HPDE6-E6E7 (cell line): ENCODE measurements around the gene FBLL1.
"Not testable (repeated sequence)": the region's sequence is repeated elsewhere in the genome, so short reads cannot be mapped to it uniquely, and the experiment has no call there.

ENCODE experiments used
- DNase-seq: peaks from one replicate; pipeline ENCODE4 v3.0.0; 2011; ENCODE audit warnings: missing footprints; ENCODE audit errors: extremely low spot score

Gene FBLL1

DNA sequence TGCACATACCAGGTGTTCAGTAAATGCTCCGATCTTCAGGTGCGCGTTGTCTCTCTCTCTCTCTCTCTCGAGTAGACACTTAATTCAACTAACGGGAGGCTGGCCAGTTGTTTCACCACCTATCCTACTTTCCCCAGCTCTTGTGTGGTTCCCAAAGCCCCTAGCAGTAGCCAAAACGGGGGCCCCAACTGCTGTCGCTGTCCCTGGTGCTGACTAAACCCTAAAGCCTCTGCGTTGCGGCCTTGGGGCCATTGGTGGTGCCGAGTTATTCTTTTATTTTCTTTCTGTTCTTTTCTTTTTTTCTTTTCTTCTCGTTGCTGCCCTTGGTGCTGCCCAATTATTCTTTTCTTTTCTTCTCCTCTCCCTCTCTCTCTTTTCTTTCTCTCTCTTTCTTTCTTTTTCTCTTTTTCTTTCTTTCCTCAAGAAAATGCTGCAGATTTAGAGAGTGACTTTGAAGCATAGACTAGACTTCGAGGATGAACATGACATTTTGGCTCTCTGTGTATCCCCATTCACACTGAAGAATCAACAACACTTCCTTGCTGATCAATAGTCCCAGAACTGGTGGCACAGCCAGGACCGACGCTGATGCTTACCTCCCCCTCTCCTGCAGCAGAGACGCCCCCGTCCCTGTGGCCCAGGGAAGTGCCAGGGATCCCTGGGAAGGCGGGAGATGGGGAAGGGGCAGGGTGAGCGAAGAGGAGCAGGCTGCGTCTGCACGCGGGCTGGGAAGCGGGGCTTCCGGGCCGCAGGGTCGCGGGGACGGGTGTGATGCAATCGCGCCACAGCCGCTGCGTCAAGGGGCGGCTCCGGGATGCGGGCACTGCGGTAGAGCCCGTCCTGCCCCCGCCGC lies at the start of gene FBLL1:
TSS of gene FBLL1 (plus strand) at position 785 of the 853 bp plus-strand sequence. CDS start 200 bp downstream, outside the sequence.
- DNase-seq = no peak

GRCh38 chr5:168480601-168481000 lies 48.5 kb upstream of the FBLL1 start:
- no peak for DNase-seq

- DNase-seq = no peak
Measured at GRCh38 chr5:168481330-168481788, 47.7 kb upstream of the FBLL1 start.

- DNase-seq = no peak
Measured at GRCh38 chr5:168482361-168482760, 46.7 kb upstream of the FBLL1 start.

DNA sequence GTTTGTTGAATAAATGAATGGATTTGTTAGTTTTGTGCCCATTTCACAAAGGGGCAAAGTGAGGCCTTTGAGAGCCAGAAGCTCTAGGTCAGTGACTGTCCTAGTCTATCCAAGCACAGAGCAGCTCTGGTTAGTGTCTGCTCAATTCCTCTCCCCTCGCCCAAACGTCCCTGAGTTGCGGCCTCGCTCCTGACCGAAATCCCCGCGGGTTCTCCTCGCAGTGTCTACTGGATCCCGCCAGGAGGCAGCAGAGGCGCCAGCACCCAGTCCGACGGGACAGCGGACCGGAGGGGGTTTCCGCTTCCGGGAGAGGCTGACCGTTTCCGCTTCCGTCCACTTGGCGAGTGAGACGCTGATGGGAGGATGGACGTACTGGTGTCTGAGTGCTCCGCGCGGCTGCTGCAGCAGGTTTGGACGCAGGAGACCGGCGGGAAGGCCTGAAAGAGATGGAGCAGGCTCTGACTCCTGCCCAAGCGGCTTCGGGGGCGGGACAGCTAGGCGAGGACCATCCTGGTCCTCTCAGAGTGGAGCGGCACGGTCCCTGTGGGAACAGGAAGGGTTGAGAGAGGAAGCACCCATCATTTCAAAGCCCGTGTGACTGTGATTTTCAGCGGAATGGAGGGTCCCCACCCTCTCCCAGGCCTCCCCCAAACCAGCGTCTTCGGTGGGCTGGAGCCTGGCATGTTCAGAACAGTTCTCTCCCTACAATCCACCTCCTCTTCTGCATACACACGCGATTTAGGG lies 42.8 kb upstream of the FBLL1 start, which contains the start of gene RARS1:
TSS of gene RARS1 (plus strand) at position 336 of the 744 bp plus-strand sequence. CDS start at position 364, 28 bp downstream.
- peak; percentile 95 for DNase-seq

DNA sequence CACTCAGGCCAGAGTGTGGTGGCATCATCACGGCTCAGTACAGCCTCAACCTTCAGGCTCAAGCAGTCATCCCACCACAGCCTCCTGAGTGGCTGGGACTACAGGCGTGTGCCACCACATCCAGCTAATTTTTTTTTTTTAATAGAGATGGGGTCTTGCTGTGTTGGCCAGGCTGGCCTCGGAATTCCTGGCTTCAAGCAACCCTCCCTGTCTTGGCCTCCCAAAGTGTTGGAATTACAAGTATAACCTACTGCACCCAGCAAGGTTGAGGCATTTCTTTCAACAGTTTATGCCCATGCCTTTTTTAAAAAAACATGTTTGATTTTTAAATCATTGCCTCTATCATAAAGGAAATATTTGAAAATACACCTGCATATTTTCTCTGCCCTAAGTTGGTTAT lies 40.0 kb upstream of the FBLL1 start:
- no peak for DNase-seq

DNA sequence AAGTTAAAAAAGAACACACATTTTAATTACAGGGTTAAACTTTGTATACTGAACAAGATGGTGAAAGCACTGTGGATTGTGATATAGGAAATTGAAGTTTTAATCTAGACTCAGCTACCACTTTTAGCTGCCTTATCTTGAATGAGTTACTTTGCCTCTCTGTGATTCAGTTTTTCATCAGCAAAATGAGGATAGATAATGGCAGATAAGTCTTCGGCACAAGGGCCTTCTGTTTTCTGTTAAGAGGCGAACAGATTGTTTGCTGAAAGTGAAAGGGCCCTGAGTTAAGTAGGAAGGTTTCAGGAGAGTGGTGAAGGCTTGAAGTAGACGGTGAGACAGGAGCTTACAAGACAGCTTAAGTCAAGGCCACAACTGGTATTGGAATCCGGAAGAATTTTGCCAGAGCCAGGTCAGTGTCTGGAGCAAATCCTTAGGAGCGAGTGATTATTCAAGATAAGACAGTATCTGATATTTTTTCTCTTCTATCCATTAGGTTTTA lies 35.0 kb upstream of the FBLL1 start:
- no peak for DNase-seq

DNA sequence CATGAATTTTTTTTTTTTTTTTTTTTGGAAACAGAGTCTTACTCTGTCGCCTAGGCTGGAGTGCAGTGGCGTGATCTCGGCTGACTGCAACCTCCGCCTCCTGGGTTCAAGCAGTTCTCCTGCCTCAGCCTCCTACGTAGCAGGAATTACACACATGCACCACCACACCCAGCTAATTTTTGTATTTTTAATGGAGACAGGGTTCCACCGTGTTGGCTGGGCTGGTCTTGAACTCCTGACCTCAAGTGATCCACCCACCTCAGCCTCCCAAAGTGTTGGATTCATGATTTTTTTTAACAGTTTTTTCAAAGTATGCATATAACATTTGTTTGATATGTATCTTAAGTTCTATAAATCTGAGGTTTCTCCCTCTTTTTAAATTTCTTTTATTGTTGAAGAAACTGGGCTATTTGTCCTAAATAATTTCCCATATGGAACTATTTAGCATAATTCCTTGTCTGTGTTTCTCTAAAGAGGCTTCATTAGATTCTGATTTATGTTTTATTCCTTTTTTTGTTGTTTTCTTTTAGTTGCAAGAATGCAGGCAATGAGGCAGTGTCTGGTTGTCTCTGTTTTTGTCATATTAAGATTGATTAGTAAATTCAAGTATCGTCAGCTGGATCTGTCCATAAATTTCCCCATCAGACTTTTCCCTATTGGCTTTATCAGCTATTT lies 26.4 kb upstream of the FBLL1 start:
- no peak for DNase-seq

- DNase-seq = no peak
Measured at GRCh38 chr5:168513861-168514428, 15.2 kb upstream of the FBLL1 start.

- no peak for DNase-seq
Measured at GRCh38 chr5:168525856-168526255, 3.2 kb upstream of the FBLL1 start.

DNA sequence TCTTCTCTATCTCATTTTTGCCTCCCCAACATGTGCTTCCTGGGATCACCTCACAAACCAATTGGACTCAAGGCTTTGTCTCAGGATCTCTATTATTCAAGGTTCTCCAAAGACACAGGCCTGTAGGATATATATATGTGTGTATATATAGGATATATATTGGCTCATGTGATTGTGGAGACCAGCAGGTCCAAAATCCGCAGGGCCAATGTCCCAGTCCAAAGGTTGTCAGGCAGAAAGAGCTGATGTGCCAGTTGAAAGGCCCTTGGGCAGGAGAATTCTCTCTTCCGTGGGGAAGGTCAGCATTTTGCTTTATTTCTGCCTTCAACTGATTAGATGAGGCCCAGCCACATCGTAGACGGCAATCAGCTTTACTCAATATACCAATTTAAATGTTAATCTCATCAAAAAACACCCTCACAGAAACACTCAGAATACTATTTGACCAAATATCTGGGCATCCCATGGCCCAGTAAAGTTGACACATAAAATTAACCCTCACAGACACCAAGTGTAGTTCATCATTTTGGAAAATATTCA lies 1.3 kb upstream of the FBLL1 start:
- DNase-seq = no peak

DNA sequence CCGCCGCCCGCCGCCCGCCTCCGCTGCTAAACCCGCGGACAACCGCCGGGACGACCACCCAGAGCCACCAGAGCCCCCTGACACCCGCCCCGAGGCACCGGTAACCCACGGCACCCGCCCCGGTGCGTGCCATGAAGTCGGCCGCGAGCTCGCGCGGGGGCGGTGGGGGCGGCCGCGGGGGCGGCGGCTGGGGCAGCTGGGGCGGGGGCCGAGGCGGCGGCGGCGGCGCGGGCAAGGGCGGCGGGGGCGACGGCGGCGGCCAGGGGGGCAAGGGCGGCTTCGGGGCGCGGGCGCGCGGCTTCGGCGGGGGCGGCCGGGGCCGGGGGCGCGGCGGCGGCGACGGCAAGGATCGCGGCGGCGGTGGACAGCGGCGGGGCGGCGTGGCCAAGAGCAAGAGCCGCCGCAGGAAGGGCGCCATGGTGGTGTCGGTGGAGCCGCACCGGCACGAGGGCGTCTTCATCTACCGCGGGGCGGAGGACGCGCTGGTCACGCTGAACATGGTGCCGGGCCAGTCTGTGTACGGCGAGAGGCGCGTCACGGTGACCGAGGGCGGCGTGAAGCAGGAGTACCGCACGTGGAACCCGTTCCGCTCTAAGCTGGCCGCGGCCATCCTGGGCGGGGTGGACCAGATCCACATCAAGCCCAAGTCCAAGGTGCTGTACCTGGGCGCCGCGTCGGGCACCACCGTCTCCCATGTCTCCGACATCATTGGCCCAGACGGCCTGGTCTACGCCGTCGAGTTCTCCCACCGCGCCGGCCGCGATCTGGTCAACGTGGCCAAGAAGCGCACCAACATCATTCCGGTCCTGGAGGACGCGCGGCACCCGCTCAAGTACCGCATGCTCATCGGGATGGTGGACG lies 499 bp downstream of the FBLL1 start:
- DNase-seq = no peak

DNA sequence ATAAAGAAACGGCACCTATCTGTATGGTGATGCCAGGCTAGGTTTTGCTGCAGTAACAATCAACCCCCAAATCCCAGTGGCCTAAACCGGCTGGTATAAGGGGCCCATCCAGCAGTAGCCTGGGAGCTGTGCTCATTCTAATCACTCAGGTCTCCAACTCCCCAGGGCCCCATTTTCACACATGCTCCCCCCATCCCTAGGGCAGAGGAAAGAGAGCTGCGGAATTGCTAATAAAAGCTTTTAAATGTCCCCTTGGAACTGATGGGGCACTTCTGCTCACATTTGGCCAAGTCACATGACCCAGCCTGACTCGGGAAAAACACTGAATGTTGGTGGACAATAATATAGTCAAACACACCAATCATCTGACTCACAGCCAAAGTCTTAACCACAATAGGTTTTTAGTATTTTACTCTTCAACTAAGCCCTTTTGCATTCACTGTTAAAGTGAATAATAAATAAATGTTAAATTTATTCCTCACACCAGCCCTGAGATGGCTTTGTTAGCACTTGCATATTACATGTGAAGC lies 1.6 kb downstream of the FBLL1 start:
- no peak for DNase-seq

DNA sequence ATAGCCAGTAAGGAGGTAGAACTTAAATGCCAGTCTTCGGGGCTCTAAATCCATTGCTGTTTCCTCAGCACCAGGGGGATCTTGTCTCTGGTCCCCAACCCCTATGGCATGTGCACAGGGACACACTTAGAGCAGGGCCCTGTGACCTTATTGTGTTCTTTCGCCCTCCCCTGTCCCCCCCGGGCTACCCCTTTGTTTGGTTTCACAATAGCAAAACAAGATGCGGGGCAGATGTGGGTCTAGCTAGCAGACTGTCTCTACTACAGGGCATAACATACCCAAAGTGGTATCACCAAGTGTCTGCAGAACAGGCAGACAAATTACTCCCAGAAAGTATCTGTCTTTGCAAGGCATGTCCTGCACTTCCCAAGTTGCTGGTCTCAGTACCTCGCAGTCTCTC lies 2.1 kb downstream of the FBLL1 start:
- no peak for DNase-seq

DNA sequence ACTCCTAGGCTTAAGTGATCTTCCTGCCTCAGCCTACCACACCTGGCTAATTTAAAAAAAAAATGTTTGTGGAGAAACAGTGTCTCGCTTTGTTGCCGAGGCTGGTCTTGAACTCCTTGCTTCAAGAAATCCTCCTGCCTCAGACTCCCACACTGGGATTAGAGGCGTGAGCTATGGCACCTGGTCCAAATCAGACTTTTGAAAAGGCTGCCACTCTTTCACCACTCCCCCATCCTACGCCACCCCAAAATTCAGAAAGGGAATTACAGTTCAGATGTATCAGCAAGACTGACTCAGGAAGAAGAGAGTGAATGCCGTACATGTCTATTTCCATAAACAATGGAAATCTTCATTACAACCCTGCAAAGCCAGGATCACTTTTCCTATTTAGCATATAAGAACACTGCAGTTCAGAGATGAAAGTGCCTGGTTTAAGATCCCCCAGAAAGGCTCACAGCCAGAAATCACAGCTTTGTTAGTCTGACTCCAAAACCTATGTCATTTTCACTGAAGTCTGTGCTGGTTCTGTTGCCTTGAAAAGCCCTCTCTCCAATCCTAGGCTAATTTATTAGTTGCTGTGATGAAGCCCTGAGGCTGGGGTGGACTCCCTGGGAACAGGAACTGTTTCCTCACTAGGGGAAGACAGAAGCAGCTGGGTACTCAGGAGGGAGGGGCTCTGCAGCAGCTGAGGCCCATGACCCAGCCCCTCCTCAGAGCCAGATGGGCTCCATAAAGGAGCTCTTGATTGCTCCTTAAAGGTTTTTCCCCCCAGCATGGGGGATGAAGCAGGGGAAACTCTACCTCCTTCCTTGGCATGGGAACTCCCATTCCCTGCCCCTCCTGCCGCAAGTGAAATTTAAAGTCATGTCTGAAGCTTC lies 3.1 kb downstream of the FBLL1 start:
- DNase-seq = no peak

DNA sequence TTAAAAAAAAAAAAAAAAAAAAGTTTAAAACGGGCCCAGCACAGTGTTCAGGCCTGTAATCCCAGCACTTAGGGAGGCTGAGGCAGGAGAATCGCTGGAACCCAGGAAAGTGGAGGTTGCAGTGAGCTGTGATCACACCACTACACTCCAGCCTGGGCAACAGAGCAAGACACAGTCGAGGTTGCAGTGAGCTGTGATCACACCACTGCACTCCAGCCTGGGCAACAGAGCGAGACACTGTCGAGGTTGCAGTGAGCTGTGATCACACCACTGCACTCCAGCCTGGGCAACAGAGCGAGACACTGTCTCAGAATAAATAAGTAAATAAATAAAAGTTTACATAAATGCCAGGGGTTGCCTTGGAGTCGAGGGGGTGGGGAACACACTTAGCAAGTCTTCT lies 5.2 kb downstream of the FBLL1 start:
- not testable (repeated sequence) for DNase-seq

GRCh38 chr5:168537176-168537575 lies 8.1 kb downstream of the FBLL1 start:
- DNase-seq = no peak

DNA sequence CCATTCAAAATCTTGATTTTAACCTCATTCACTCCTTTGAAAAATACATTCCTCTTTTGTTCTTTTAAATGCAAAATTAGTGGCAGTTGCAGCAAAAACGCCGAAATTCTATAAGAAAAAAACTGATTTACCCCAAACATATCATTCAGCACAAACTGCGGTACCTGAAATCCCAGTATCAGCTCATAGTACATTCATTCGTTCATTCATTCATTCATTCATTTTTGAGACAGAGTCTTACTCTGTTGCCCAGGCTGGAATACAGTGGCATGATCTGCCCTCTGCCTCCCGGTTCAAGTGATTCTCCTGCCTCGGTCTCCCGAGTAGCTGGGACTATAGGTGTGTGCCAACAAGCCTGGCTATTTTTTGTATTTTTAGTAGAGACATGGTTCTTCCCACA lies 20.4 kb downstream of the FBLL1 start:
- DNase-seq = no peak

DNA sequence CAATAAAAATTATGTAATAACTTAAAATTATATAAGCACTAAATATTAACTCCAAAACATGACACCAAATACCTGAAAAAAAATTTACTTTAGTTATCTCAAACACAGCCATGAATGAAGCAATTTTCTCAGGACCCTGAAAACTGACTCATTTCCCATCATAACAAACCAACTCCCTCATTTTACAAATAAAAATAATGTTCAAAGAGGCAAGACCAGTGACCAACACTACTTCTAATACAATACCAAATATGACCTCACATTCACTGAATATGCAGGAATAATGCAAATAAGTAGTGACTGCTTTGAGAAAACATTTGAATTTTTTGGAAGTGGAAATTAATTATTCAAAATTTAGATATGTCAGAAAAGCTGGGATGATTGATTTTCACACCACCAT lies 21.6 kb downstream of the FBLL1 start:
- no peak for DNase-seq
